Caki2 (cell line): Measurements from ENCODE around the gene RABGGTA. TPM values are rescaled to one million over a fixed set of nuclear protein-coding genes. Genes with fewer than 3 reads are reported as not detected.
"Not testable (repeated sequence)": the region's sequence is repeated elsewhere in the genome, so short reads cannot be mapped to it uniquely, and the experiment has no call there.

Source experiments
- DNase-seq: peaks from one replicate; pipeline ENCODE4 v3.0.0-alpha.2; 2015; ENCODE audit warnings: low read depth
- in situ Hi-C: cut with HindIII; loops from 2 replicates; pipeline ENCODE4 v1.10.0; 2016; ENCODE audit warnings: low sequenced_read_pairs, low pct_unique_long_range_greater_than_20kb, mixed read lengths
- total RNA-seq: library from RNA; depleted of rRNA; stranded (reverse); fragments of >200 nt; shearing (Covaris generic); gene quantifications from 2 replicates; pipeline ENCODE4 v1.2.3, GENCODE V29; 2014; ENCODE audit warnings: low replicate concordance

Gene RABGGTA
- total RNA-seq, 1 experiment from 2014 or later: 12.9 TPM

DNA sequence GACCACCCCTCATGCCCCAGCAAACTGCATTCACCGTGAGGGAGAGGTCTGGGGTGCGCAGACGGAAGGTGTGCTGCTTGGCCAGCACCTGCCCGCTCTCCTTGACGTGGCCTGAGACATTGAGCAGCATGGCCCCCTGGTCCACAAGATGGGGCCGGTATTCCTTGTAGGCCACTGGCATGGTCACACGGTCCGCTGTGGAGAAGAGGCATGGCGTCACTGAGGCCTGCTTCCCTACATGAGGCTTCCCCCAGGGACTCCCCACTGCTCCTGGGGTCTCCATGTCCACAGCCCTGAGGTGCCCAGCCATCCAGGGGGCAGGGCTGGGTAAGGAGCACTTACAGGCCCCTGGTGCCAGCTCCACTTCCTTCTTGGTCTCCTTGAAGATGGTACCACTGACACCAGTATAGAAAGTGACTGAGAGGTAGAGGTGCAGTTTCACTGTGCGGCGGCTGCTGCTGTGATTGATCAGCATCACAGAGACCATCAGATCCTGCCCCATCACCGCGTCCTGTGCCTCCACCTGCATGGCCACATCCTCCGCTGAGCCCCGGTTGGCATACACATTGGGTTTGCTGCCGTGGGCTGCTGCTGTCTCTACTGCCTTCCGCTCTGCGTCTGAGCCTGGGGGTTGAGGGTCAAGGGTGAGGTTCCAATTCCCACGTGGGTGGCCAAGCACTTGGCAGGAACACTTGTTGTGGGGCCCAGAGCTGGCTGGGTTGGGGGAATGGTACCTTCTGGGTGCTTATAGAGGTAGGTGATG lies 16.6 kb downstream of the RABGGTA start:
- in situ Hi-C loops: no loop called here
- DNase-seq: no peak

DNA sequence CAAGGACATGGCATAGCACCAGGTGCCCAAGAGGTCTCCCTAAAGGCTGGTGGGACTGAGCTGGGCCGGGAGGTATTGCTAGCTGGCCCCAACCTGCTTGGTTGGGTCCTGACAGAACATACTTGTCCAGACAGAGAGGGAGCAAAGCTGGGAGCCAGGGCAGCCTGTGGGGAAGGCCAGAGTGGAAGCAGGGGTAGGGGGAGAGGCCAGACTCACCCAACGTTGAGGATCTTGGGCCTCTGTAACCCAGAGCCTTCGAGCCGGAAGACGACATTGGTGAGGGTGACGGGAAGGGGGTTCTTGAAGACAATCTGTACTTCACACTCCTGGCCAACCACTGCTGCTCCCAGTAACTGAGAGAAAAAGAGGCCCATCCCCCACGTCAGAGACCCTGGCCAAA lies 17.5 kb downstream of the RABGGTA start:
- DNase-seq: no peak
- in situ Hi-C loops: no loop called here

DNA sequence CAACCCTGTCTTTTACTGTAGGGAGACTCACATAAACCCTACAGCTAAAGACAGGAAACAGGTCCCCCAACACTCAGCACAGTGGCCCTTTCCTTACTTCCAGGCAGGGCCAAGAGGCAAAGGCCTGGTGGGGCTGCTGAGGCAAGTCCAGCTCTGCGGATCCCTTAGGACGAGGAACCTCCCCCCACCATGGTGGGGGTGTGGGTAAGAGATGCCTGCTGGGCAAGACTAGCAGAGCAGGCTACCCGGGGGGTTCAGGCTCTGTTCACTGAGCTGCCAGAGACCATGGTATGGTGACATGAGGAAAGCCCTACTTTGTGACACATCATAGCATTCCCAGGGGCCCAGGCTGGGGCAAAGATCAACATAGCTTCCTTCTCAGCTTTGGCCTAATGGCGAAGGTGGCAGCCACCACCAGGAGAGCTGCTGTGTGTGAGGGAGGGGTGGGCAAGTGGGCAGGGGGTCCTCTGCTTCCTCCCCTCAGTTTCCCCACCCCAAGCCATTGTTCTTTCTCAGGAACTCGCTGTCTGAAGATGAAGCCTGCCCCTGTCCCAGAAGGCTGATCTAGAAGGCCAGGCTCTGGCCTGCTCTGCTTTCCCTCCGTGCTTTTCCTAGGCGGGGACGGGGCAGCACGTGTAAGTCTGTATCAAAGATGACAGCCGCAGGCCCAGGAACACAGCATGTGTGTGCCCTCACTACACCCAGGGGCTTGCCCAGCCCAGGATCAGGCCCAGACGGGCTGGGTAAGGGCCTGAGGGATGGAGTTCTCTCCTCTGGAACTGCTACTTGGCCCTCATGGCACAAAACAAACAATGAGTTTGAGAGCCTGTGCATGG lies 18.9 kb downstream of the RABGGTA start:
- in situ Hi-C loops: no loop called here
- no peak for DNase-seq

DNA sequence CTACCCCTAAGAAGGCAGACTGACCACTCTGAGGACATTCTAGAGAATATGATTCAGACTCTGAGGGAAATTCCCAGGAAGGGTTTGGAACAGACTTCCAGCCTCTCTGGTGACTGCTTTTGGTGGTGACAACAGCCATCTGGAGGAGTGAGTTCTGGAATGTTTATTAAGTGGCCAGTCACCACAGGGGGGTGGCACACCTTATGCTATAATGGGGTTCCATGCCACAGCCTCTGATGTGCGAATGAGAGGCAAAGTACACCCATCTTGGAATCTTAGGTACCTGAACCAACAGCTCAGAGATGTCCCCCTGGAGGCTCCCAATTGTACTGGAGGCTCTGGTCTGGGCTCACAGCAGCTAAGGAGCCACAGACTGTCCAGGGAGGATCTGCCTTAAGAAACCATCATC lies 19.5 kb downstream of the RABGGTA start:
- no peak for DNase-seq
- in situ Hi-C loops: no loop called here

DNA sequence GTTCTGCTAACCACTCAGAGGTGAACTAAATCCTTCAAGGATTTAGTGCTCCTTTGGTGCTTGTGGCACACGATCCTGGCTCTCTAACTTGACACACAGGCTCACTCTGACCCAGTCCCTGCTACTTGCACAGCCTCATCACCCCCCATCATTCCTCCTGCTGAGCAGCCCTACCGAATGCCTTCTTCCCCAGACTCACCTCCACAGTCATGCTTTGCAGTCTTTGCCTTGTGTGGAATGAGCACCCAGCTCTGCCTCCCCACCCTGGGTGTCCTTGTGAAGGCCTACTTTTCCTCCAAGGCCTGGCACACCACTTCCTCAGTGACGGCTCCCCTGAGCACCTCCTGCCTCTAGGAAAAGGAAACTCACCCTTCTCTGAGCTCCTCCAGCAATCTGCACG lies 21.0 kb downstream of the RABGGTA start:
- in situ Hi-C loops: no loop called here
- no peak for DNase-seq

DNA sequence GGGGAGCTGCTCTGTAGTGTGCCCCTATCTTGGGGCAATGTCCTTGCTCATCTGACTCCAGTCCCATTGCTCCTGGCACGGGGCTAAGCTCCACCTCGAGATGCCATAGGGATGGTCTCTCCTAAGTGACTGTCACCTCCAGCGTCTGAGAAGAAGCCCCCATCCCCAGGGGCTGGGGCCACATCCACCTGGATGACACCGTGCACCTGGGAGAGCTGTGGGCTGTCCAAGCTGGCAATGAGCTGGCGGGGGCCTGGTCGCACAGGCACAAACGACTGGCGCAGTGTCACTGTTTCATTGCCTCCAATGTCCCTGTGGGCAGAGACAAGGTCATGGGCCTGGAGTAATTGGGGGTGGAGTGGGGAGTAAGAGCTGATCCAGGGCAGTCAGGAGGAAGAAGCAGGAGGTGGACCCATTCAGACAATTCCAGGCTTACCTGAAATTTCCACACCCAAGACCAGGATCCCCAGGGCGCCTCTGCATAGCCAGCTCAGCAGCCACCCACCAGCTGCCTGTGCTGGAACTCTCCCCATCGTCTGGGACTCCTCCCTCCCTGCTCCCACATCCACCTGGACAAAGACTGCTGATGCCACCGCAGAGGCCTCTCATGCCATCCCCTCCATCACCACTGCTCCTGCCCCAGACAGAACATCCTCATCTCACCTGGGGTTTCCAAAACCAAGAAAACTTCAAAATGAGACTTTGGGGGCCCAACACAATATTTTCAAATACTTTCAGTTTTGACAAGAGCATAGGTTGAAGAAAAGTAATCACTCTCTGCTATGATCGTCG lies 22.0 kb downstream of the RABGGTA start:
- in situ Hi-C loops: no loop called here
- no peak for DNase-seq

DNA sequence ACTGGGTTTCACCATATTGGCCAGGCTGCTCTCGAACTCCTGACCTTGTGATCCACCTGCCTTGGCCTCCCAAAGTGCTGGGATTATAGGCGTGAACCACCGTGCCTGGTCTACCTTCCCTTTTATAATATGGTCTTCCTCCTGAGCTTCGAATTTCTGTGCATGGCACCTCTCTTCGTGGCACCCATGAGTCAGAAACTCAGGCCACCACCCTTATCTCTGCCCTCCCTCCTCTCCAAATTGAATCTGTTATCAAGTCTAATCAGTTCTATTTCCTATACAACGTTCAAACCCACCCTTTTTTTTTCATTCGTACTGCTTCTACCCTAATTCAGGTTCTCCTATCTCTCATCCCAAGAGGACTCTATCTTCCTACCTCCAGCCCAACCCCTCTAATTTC lies 24.0 kb downstream of the RABGGTA start:
- in situ Hi-C loops: no loop called here
- DNase-seq: no peak

DNA sequence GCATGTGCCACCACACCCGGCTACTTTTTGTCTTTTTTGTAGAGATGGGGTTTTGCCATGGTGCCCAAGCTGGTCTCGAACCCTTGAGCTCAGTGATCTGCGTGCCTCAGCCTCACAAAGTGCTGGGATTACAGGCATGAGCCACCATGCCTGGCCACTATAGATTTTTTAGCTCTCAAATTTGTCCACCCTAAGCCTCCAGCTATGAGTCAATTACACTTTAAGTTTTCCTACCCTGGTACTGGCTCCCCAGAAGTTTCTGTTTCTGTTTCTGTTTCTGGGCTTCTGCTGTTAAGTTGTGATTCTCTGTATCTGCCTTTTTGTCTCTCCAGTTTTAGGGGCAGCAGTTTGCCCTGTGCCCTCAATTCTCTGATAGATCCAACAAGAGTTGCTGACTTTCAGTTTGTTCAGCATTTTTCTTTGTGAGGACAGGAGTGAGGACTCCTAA lies 24.6 kb downstream of the RABGGTA start:
- in situ Hi-C loops: no loop called here
- no peak for DNase-seq

DNA sequence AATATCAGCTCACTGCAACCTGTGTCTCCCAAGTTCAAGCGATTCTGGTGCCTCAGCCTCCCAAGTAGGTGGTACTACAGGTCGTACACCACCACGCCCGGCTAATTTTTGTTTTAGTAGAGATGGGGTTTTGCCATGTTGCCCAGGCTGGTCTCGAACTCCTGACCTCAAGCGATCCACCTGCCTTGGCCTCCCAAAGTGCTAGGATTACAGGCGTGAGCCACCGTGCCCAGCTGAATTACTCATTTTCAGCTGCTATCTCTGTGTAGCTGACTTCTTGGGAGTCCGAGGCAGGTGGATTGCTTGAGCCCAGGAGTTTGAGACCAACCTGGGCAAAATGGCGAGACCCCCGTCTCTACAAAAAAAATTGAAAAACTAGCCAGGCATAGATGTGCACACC lies 26.0 kb downstream of the RABGGTA start:
- in situ Hi-C loops, DNase-seq: not testable (repeated sequence)

DNA sequence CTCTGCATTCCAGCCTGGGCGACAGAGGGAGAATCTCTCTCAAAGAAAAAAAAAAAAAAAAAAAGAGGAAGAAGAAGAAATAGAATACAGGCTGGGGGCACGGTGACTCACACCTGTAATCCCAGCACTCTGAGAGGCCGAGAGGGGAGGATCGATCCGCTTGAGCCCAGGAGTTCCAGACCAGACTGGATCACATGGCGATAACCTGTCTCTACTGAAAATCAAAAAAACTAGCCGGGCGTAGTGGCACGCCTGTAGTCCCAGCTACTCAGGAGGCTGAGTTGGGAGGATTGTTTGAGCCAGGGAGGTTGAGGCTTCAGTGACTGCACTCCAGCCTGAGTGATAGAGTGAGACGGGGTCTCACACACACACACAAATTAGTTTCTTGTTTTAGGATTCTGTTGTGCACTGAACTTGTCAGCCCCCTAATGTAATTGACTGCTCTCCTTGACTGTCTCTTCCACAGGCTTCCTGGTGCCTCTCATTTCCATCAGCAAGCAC lies 28.0 kb downstream of the RABGGTA start:
- in situ Hi-C loops: no loop called here
- DNase-seq: no peak

DNA sequence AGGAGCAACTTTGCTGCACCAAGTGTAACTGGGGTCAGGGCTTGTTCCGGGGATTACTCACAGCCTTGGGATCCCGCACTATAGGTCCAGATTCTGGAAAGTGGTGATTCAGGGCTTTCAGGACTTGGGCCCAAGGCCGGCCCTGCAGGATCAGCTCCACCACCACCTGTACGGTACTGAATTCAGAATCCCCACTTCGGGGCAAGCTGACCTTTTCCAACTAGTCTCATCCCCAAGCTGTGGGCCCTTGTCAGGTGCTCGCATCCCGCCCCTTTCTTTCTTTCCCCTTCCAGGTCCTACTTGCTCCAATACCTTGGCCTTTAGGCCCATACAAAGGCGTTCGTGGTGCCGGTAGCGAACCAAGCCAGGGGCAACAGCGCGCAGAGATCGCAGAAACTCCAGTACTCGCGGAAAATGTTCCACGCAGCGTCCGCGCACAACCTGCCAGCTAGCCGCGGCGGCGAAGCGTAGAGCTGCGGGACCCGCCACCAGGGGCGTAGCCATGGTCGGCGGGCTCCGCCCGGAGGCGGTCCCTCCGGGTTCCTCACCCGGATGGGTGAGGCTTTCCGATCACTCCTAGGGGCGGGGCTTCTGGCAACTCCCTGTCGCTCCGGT lies 29.5 kb downstream of the RABGGTA start:
- DNase-seq: peak; percentile 93

DNA sequence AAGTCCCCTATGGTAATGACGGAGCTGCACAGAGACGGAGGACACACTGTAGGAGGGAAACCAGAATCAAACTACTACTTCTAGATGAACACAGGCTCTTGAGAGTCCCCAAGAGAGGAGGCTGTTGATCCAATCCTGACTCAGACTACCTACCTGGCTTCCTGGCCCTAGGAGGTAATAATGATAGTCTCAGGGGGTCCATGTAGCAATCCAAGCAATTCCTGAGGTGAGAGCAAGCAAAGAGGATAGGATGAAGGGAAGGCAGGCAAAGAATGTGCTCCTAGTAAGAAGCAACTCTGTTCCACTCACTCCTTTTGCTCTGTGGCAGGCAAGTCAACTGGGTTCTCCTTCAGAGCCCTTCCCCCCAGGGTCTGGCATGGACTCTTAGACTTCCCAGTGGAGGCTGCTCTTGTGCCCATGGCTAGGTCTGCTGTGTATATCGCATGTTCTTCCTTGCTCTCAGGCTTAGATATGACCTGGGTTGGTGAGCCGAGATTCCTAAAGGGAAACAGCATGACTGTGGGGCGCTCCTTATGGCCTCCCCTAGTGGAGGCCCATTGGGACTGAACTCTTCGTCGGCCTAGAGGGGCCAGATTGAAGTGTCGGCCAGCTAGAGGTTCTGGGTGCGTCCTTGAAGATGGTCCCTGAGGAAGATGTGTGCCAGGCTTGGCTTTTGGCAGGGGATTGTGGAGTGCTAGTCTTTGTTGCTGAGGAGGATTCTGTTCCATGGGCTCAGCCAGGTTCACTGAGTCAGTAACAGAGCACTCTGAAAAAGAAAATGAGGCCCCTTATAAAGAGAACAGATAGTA lies 31.1 kb downstream of the RABGGTA start:
- no peak for DNase-seq
- in situ Hi-C loops: no loop called here

More for the DNA sequence above, 29.5 kb downstream of the RABGGTA start:
- in situ Hi-C loops: no loop called here

DNA sequence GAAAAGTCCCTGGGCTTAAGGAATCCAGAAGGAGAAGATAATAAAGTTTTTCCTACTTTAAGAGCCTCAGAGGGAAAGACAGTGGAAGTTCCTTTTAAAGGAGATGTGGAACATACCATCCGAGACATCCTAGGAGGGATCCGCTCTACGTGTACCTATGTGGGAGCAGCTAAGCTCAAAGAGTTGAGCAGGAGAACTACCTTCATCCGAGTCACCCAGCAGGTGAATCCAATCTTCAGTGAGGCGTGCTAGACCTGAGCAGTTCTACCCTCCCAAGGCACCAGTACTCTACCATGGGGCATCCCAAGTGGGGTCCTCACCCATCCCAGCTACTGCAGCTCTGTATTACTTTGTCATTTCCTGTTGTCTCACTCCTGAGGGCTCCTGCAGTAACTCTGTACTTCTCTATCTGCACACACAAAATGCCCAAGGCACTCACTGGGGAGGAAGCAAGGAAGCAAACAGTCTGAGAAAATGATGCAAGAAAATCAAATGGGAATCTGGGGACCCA lies 32.8 kb downstream of the RABGGTA start:
- no peak for DNase-seq
- in situ Hi-C loops: no loop called here

DNA sequence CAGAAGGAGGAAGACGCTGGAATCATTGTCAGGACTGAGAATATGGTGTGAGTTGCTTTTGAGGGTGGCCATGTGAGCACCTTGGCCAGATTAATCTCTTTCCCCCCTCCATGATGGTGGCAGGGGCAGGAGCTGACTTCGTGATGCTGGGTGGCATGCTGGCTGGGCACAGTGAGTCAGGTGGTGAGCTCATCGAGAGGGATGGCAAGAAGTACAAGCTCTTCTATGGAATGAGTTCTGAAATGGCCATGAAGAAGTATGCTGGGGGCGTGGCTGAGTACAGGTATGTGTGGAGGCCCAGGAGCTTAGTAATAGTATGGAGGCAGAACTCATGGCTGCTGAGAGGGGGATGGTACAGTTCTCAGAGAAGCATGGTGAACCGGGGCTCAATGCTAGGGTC lies 33.3 kb downstream of the RABGGTA start:
- no peak for DNase-seq
- in situ Hi-C loops: no loop called here

DNA sequence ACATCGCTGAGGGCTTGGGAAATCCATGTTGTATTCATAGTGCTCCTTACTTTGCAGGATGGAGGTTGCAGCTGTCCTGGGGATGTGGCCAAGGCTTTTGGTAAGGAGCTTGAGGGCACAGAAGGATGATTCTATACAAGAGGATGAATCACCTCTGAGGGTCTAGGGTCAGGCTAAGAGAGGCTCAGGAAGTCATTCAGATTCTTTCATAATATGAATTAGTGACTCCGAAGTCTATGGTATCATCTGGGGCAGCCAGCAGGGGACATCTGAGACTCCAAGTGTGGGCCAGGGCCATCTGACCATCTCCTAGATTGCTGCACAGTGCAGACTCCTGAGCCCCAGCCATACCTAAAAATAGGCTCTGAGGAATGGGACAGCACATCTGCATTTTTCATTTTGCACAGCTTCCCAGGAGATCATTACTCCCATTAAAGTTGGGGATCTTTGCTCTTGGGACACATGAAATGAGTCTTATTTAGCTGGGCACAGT lies 33.9 kb downstream of the RABGGTA start:
- no peak for DNase-seq
- in situ Hi-C loops: no loop called here

DNA sequence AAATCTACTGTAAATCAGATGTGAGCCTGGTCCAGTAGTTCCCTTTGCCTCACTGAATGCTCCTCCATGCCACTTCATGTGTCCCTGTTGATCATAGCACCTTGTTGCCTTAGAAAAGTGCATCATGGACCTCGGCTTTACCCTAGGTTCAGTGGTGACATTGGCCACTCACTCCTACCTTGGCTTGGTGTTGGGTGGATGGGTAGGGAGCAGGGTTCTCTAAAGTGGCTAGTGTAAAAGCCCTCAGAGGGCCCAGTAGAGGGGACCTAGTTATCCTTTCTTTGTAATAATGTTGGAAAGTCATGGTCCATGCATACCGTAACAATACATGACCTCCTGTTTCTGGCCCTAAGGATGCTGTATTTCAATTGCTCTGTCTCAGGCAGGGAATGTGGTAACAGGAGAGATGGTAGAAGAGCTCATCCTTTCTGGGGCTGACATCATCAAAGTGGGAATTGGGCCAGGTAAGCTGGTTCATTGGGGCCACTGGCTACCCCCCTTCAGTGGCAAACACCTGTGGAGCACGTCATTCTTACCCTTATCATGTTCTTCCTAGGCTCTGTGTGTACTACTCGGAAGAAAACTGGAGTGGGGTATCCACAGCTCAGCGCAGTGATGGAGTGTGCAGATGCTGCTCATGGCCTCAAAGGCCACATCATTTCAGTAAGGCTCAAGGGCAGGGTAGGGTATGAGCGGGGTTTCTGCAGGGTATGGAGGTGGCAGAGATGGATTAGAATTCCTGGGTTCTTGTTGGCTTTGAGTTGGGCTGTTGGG lies 34.5 kb downstream of the RABGGTA start:
- DNase-seq: no peak
- in situ Hi-C loops: no loop called here
